SIG-M5 treated with dmso at 0.1 percent for 504 hours (cell line): ENCODE data around the gene TMEM233.
A peak's percentile ranks its signal among the peaks of the same experiment; 100 is the strongest.

ENCODE experiments used
- DNase-seq: peaks from one replicate; lab custom pipeline; 2025; ENCODE audit not compliant: unreplicated experiment; lab: John Stamatoyannopoulos, UW

Gene TMEM233

DNA sequence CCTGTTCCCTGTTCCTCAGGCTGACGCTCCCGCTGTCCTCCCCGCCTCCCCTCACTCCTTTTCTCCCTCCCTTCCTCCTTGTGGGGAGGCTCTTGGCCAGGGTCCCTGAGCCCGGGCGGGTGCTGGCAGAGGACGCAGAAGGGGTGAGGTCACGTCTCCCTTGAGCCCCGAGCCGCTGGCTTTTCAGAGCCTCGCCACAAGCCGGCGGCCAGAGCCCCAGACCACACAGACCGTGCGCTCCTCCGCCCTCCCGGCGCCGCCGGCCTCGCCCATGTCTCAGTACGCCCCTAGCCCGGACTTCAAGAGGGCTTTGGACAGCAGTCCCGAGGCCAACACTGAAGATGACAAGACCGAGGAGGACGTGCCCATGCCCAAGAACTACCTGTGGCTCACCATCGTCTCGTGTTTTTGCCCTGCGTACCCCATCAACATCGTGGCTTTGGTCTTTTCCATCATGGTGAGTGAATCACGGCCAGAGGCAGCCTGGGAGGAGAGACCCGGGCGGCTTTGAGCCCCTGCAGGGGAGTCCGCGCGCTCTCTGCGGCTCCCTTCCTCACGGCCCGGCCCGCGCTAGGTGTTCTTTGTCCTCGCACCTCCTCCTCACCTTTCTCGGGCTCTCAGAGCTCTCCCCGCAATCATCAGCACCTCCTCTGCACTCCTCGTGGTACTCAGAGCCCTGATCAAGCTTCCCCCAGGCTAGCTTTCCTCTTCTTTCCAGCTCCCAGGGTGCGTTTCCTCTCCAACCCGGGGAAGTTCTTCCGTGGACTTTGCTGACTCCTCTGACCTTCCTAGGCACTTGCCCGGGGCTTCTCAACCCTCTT is at the start of gene TMEM233:
TMEM233 (plus strand) TSS at position 197 of the 821 bp plus-strand sequence; CDS start at position 272, 75 bp downstream.
- no peak for DNase-seq

DNA sequence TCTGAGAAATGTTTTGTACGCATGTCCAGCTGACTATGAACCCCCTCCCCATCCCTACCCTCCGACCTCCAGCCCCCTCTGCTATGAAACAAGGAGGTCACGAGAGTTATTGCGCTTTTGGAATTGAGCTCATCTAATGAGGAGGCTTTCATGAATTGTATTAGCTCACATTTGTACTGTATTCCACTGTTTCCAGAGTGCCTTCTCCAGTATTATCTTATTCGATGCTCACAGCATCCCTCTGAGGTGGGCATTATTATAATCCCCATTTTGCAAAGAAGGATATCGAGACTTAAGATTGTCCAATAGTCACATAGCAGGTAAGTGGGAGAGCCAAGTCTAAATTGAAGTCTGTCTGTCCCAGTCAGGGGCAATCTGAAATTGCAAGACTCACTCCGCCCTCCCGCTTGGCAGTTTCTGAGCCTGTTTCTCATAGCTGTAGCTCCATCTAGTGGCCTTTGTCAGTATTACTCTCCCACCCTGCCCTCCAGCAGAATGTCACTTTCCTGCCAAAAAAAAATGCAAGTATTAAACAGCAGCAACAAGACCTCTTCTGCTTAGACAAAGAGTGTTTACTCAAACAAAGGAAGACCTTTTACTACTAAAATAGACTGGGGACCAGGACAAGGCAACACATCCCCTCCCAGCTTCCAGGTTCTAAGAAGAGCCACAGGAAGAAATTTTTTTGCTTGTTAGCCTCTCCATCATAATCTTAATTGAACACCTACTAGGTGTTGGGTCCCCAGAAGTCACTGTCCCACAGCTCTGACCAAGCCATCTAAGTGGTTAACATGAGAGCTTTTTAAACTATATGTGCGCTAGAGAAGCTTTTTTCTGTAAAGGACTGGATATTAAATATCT is 48.6 kb upstream of the TMEM233 start:
- DNase-seq, result peak; percentile 72

DNA sequence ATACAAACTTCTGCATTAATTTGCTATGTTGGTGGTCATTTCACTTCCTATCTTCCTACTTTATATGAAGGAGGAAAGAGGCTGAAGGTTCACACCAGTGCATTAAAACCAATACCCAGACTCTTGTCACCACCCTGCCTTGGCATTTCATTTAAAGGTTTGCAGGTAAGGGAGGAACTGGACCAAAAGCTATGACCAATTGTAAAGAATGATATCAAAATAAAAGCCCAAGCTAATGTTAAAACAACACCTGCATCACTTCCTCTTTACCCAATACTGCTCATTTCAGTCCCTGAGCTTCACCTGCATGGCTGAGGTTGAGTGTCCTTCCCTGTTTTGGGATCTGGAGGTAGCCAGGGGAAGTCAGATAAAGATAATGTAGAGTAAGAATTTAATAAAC is 47.2 kb upstream of the TMEM233 start:
- DNase-seq, result no peak

DNA sequence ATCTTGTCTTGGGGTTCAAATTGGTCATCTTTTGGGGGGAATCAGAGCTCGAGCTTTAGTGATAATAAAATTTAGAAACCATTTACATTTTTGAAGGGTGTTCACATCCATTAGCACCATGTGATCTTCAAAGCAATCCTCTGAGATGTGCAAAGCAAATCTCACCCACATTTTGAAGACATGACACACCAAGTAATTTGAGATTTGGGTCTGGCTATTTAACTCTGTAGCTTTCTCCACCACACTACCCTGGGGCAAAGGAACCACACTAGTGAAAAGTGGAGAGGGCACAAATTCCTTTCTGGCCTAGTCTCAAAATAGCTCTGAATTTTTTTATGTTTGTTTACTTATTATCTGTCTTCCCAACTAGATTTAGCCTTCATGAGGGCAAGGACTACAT is 46.6 kb upstream of the TMEM233 start:
- DNase-seq, result no peak

DNA sequence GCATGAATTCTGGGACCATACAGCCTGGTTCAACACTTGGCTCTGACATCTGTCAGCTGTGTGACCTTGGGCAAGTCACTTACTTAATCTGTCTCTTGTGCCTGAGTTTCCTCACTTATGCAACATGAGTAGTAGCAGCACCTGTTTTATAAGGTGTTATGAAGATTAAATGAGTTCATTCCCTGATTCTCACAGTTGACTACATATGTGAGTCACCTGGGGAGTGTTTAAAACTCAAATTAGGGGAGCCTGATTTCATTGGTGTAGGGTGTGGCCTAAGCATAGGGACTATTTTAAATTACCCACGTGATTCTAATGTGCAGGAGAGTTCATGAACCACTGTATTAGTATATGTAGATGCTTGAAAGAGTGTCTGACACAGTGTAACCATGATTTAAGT is 36.7 kb upstream of the TMEM233 start:
- DNase-seq, result no peak

DNA sequence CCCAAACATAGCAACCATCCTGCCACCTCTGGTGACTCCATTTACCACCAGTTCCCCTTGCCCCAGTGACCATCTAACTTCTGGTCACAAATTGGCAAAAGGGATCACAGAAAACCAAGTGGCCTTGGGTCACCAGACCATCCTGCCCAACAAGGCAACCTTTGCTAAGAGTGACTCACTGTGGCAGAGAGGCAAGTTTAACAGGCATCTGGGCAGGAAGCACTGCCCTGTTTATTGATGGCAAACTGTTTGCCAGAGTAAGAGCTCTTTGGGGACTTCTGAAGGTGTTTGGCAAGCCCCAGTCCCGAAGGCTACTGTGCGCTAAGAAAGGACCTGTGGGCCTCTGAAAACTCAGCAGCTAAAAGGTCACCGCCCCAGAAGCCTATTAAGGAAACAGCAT is 28.2 kb upstream of the TMEM233 start:
- no peak for DNase-seq

DNA sequence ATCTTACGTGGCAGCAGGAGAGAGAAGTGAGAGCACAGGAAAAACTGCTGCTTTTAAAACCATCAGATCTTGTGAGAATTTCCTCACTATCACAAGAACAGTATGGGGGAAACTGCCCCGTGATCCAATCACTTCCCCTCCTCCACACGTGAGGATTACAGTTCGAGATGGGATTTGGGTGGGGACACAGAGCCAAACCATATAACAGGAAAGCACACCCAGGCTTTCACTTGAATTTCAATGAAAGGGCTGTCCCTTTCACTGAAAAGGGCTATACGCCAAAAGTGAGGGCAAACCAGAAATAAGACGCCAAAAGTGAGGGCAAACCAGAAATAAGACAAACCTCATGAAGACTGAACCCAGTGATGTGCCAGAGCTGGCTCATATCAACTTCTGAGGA is 22.8 kb upstream of the TMEM233 start:
- no peak for DNase-seq

DNA sequence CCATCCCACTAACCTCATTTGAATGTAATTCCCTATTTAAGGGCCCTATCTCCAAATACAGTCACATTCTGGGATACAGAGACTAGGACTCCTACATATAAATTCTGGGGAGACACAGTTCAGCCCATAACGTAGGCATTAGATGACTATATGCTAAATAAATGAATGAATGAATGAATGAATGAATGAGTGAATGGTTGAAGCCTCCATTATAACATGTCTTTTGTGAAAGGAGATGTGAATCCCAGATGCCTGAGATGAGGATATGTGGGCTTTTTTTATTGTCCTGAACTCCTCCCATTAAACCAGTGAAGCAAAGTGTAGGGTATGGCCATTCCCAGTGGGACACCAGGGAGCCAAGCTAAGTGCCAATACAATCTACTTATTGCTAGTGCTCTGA is 20.5 kb upstream of the TMEM233 start:
- no peak for DNase-seq

DNA sequence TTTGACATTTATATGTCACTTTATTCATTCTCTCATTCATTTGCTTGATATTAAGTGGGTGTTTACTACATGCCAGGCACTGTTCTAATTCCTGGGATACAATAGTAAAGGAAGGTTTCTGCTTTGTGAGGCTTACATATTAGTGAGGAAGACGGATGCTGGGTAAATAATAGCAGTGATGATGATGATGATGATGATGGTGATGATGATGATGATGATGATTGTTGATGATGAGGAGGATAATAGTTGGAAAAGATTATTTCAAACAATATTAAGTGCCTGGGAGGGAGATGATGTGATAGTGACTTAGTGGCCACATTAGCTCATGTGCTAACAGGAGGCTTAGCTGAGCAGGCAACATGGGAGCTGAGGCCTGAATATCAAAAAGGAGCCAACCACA is 19.3 kb upstream of the TMEM233 start:
- no peak for DNase-seq

DNA sequence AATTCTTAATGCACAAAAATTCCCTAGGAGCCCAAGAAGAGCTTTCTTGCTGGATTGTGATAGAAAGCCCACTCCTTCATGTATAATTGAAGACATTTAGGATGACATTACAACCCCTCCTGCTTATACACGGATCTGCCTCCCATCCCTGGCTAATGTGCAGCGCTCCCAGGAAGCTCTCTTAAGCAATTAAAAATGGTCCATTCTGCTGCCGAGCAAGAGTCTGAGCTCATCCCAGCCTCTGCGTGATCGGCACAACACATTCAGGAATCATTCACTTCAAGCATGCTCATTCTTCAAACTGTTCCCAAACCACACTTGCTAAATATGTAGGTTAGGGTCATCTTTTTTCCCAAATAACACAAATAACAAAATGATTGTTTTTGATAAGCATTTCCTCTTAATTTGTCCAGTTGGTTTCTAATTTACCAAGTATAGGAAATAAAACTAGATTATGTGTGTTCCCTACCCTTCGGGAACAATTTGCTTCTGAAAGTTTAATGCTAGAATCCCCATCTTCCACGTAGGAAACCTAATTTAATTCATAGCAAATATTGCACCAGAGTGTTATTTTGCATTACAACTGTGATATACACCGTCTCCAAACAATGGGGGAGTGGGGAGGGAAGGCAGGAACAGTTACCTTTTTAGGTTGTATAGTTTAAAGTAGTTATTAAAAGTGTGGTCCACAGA is 17.3 kb upstream of the TMEM233 start:
- DNase-seq, result no peak

DNA sequence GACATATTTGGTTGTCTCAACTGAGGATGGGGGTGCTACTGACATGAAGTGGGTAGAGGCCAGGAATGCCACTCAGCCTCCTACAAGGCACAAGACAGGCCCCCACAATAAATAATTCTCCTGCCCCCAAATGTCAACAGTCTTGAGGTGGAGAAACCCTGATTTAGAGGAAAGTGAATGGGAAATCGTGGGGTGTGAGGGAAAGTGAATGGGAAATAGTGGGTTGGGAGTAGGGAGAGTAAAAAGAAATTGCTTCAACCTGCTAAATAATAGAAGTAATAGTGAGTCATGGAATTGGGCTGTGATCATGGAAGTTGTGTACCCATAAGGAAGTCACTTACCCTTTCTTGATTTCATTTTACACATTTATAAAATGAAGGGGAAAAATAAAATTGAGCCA is 16.7 kb upstream of the TMEM233 start:
- no peak for DNase-seq

DNA sequence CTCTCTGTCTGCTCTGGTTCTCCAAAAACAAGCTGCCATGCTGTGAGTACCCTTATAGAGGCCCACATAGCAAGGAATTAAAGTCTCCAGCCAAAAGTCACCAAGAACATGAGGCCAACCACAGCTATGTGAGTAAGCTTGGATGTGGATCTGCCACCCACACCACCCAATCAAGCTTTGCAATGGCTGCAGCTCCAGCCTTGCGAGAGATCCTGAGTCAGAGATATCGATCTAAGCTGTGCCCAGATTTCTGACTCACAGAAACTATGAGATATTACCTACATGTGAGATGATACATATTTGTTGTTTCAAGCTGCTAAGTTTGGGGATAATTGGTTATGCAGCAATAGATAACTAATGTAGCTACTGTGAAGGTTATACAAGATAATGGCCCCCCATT is 15.5 kb upstream of the TMEM233 start:
- DNase-seq, result no peak

DNA sequence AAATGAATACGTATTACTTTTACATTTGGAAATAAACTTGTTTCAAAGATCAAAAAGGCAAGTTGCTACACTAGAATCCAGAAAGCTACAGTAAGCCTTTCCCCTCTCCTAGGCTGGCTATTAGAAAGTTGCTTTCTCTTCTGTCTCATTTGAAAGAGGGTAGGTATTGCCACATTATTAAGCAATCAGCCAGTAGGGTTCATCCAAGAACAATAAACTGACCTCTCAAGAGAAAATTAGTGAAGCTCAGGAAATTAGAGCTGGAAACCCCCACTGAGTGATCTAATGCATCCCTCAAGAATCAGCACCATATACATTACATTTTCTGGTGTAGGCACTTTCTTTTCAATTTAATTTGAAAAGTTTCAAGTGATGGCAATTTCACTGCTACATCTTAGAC is 4.5 kb upstream of the TMEM233 start:
- peak; percentile 88 for DNase-seq

DNA sequence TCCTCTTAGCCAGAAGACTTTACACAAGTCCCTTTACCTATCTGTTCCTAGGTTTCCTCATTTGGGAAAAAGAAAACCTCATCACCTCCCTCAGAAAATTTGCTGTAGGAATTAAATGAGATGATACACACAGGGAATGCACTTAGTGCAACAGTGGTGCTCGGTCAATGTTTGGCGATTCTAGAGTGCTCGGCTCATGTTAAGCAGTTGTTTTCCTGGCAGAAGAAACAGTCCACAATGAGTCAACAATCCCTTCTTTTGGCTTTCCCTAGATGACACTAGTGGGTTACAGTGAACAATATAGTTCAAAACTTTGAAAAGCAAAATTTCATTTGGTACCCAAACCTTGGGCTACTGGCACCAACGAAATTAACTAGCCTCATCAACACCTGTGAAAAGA is 3.9 kb upstream of the TMEM233 start:
- DNase-seq, result no peak

DNA sequence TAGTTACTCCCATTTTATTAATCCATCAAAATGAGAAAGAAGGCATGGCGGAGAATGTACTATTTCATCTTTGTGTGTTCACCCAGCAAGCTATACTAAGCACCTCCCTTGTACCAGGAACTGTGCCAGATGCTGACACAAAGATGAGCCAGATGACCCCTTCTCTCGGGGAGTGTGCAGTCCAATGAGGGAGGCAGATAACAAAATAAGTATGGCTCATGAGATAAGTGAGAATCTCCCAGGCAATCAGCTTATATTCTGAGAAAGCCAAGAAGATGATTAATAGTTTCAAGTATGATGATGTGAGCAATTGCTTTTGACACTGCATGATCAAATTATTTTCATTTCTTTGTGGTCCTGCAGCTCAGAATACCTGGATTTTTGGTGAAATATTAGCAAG is 1.3 kb upstream of the TMEM233 start:
- DNase-seq, result no peak

DNA sequence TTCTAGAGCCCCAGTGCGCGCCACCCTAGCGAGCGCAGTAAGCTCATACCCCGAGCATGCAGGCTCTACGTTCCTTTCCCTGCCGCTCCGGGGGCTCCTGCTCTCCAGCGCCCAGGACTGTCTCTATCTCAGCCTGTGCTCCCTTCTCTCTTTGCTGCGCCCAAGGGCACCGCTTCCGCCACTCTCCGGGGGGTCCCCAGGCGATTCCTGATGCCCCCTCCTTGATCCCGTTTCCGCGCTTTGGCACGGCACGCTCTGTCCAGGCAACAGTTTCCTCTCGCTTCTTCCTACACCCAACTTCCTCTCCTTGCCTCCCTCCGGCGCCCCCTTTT is 791 bp downstream of the TMEM233 start:
- peak; percentile 47 for DNase-seq

DNA sequence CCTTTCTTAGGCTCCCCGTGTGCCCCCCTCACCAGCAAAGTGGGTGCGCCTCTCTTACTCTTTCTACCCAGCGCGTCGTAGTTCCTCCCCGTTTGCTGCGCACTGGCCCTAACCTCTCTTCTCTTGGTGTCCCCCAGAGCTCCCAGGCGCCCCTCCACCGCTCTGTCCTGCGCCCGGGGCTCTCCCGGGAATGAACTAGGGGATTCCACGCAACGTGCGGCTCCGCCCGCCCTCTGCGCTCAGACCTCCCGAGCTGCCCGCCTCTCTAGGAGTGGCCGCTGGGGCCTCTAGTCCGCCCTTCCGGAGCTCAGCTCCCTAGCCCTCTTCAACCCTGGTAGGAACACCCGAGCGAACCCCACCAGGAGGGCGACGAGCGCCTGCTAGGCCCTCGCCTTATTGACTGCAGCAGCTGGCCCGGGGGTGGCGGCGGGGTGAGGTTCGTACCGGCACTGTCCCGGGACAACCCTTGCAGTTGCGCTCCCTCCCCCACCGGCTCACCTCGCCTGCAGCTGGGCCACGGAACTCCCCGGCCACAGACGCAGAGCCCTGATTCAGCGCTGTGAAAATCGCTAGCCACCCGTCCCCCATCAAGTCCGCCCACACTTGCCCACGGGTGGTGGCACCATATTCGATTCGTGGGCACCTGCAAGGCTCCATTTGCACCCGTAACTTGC is 1.3 kb downstream of the TMEM233 start:
- no peak for DNase-seq

DNA sequence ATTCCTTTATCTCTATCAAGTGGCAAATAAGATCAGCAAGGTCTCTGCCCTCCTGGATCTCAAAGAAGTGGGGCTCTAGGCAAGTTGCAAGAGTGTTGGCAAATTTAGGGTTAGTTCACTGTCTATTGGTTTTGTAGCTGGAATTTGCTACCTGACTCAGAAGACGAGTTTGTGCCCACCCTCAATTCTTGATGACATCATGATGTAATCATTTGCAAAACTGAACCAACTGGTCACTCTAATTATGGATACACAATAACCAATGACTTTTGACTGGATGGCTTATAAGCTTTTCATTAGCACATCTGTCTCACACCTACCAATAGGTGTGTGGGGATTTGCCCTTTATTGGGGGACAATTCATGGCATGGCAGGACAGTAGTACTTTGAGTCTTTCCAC is 4.6 kb downstream of the TMEM233 start:
- no peak for DNase-seq

DNA sequence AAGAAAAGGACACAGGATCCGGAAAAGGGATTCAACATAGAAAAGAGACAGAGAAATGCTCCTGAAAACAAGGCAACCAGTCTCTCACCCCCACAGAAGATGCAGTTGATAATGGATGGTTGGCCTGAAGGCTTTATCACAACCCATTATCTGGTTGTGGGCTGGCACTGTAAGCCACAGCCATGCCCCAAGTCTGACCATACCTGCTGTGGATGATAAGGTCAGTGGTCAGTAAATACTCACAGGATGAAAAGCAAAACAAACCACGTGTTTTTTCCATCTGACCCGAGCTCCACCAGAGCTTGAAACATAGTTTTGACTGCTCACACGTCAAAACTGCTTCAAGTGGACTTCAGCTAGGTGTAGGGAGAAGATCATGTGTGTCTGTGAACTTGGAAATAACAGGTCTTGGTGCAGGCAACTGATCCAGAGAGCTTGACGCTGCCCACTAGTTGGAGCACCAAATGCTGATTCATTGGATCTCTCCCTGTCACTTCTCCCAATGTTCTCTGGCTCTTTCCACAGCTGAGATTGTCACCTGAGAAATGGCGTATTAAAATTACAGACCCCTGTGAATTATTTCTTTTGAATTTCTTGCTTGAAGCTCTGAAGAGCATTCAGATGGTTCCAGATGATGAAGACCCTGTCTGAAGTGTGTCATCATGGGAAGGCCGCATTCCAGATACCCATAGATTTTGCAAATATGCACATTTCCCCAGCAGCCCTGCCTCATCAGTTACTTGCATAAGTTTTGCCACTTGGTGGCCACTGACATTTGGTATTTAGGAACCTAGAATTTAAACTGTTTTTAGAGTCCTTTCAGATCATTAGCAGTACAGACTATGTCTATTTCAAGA is 8.5 kb downstream of the TMEM233 start:
- DNase-seq, result no peak

DNA sequence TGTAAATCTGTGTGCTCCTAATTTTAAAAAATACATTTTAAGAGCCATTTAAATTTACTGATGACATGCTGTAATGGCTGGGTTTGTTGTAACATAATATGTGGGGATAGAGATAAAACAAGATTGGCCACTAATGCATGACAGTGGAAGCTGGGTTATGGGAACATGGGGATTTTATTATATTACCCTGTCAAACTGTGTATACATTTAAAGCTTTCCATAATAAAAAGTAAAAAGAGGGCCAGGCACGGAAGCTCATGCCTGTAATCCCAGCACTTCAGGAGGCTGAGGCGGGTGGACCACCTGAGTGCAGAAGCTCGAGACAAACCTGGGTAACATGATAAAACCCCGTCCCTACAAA is 9.1 kb downstream of the TMEM233 start:
- no peak for DNase-seq
